Brain microvascular endothelial cell (primary cell): Measurements from ENCODE around the gene PNMA6E.
"Not testable (repeated sequence)": the region's sequence is repeated elsewhere in the genome, so short reads cannot be mapped to it uniquely, and the experiment has no call there.

Source experiments
- DNase-seq: peaks from one replicate; pipeline ENCODE4 v3.0.0-alpha.2; 2020
- H3K27ac ChIP-seq: fragments of 250-450 bp; sonication (Bioruptor Pico); 2 replicates; pipeline ENCODE4 v1.5.1; 2020; ENCODE audit warnings: mild to moderate bottlenecking, moderate library complexity
- H3K27me3 ChIP-seq: fragments of 250-450 bp; sonication (Bioruptor Pico); replicated peaks from 2 replicates; pipeline ENCODE4 v1.5.1; 2020; ENCODE audit warnings: mild to moderate bottlenecking
- H3K36me3 ChIP-seq: fragments of 250-450 bp; sonication (Bioruptor Pico); replicated peaks from 2 replicates; pipeline ENCODE4 v1.5.1; 2020; ENCODE audit warnings: mild to moderate bottlenecking
- H3K4me3 ChIP-seq: 2 replicates; pipeline ENCODE4 v1.5.1; 2011; ENCODE audit warnings: low read depth, mild to moderate bottlenecking, control low read depth, low read length, moderate library complexity
- in situ Hi-C: cut with HindIII; loops from 2 replicates; pipeline ENCODE4 v1.10.0; 2017; ENCODE audit warnings: low sequenced_read_pairs, low pct_ligation_motif_present
- TF ChIP-seq, protein P1 (sequence below): IDR thresholded peaks from 2 replicates; pipeline ENCODE4 v1.5.1; 2011; ENCODE audit warnings: low read depth, mild to moderate bottlenecking, moderate library complexity, low read length, control low read depth, inconsistent platforms; ENCODE audit errors: missing control alignments

PNMA6E gene

DNA sequence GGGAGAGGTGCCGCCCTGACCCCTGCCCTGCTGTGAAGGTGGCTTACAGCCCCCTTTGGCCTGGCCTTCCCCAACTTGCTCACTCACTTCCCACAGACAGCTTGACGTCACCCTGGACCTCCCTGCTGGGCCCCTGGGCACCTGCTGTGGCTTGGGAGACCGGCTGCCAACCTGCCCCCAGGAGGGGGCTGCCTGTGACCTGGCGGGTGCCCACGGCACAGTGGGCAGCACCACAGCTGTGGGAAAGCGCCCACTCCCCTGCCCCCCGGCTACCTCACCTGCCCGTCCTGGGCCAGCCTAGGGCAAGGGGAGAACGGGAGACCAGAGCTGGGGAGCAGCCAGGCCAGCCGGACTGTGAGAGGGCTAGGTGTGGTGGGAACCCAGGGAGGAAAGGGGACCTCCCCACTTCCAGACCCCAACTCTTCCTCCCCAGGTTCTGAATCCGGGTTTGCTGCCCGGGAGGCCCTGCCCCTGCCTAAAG, 7.8 kb upstream of the PNMA6E start:
- peaks cover 3% of the 10 kb centered on the region for H3K27me3 ChIP-seq
- in situ Hi-C loops, result no loop called here
- TF ChIP-seq, protein P1, sequence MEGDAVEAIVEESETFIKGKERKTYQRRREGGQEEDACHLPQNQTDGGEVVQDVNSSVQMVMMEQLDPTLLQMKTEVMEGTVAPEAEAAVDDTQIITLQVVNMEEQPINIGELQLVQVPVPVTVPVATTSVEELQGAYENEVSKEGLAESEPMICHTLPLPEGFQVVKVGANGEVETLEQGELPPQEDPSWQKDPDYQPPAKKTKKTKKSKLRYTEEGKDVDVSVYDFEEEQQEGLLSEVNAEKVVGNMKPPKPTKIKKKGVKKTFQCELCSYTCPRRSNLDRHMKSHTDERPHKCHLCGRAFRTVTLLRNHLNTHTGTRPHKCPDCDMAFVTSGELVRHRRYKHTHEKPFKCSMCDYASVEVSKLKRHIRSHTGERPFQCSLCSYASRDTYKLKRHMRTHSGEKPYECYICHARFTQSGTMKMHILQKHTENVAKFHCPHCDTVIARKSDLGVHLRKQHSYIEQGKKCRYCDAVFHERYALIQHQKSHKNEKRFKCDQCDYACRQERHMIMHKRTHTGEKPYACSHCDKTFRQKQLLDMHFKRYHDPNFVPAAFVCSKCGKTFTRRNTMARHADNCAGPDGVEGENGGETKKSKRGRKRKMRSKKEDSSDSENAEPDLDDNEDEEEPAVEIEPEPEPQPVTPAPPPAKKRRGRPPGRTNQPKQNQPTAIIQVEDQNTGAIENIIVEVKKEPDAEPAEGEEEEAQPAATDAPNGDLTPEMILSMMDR, result no peak
- no peak overlapping the region for H3K27ac ChIP-seq
- no peaks in the 10 kb centered on the region for H3K36me3 ChIP-seq
- H3K4me3 ChIP-seq, result no peak overlapping the region
- DNase-seq, result no peak

DNA sequence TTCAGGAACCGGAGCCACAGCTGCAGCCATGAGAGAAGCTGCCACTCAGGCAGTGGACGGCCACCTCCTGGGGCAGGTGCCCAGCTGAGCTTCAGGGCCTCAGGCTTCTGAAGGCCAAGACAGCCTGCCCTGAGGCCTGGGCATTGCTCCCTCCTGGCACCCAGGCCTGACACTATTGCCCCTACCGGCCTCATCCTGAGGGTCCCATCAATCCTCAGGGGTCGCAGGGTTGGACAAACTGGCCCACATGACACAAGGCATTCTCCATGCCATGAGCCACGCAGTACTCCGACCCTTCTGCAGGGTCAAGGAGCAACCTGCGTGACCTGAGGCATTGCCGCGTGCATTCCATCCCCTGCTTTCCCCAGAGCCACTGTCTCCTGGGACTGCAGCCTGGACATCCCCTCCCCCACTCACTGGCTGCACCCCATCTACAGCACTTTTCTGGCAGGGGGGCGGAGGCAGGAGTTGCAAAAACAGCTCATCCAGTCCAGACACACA, 7.1 kb upstream of the PNMA6E start:
- no peak for DNase-seq
- TF ChIP-seq, protein P1, result no peak
- in situ Hi-C loops, result no loop called here

DNA sequence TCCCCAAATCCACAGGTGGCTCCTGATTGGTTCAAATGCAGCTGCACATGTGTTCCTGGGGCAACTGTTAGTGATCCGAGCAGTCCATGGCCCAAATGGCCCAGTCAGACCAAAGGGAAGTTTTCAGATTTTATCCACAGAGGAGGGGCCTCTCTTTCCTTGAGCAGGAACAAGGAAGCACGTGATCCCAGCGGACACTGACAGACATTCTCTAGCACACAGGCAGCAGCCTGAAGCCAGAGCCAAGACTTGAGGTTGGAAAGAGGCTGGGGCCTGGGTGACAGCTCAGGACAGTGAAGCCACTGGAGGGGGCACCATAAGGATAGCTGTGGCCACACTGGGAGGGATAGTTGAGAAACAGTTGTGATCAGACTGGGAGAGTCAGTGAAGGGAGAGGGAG, 6.6 kb upstream of the PNMA6E start:
- peaks cover 3% of the 10 kb centered on the region for H3K27me3 ChIP-seq
- DNase-seq, result no peak
- H3K36me3 ChIP-seq, result no peaks in the 10 kb centered on the region
- in situ Hi-C loops, result no loop called here
- H3K4me3 ChIP-seq, result no peak overlapping the region
- TF ChIP-seq, protein P1, result no peak
- H3K27ac ChIP-seq, result no peak overlapping the region

More for the DNA sequence above, 7.1 kb upstream of the PNMA6E start:
- Histone ChIP-seq H3K27ac (no peak overlapping the region), H3K36me3 (no peaks in the 10 kb centered on the region), H3K27me3 (peaks cover 3% of the 10 kb centered on the region), H3K4me3 (no peak overlapping the region)

DNA sequence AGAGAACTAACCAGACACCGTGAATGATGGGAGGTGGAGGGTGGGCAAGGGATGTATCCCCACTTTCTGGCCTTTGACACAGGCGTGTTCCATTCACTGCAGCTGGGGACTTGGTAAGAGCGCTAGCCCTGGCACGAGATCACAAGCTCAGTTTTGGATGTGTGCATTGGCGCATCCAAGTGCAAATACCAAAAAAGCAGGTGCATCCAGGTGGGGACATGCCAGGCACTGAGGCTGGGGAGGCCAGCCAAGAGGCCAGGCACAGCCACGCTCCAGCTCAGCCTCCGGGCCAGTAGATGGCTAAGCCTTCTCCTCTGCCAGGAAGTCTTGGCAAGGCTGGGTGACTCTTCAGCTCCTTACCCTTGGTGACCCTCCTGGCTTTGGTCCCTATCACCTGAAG, 5.8 kb upstream of the PNMA6E start:
- DNase-seq, result no peak
- in situ Hi-C loops, result no loop called here
- Histone ChIP-seq H3K27ac (no peak overlapping the region), H3K27me3 (peaks cover 1% of the 10 kb centered on the region), H3K4me3 (no peak overlapping the region), H3K36me3 (no peaks in the 10 kb centered on the region)
- TF ChIP-seq, protein P1, result no peak

DNA sequence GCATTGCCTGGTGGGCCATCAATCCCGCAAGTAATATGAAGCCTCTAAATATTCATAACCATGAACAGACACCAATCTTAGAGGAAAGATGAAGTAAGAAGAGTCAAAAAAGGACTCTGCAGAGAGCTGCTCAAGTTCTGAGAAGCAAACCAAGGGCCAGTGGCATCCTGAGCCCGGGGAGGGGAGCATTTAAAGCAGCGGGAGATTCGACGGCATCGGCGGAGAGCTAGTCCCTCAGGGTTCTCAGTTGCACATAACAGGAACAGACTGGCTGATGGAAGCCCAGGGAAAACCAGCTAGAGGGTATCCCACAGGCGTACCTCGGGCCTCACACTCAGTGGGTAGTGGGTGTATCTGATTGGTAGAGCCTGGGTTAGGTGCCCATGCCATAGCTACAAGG, 4.9 kb upstream of the PNMA6E start:
- Histone ChIP-seq H3K27ac (no peak overlapping the region), H3K4me3 (no peak overlapping the region), H3K27me3 (no peaks in the 10 kb centered on the region), H3K36me3 (no peaks in the 10 kb centered on the region)
- DNase-seq, result no peak
- in situ Hi-C loops, result no loop called here
- TF ChIP-seq, protein P1, result no peak

DNA sequence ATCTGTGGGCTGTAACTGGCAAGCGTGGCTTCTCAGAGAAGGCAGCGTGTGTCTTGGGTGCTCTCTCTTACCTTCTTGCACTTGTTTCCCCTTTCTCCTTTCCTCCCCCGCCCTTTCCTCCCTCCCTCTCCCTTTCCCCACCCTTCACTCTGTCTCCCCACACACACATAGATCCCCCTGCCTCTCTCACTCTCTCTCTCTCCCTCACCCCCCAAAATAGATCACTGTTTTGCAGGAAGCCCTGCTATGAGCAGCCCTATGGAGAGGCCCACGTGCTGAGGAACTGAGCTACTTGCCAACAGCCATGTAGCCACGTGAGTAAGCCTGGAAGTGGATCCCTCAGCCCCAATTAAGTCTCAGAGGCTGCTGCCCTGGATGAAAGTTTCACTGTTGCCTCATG, 4.3 kb upstream of the PNMA6E start:
- H3K27me3 ChIP-seq, result no peaks in the 10 kb centered on the region
- no peak overlapping the region for H3K27ac ChIP-seq
- no peaks in the 10 kb centered on the region for H3K36me3 ChIP-seq
- DNase-seq, result no peak
- in situ Hi-C loops, result no loop called here
- H3K4me3 ChIP-seq, result no peak overlapping the region
- TF ChIP-seq, protein P1, result no peak

DNA sequence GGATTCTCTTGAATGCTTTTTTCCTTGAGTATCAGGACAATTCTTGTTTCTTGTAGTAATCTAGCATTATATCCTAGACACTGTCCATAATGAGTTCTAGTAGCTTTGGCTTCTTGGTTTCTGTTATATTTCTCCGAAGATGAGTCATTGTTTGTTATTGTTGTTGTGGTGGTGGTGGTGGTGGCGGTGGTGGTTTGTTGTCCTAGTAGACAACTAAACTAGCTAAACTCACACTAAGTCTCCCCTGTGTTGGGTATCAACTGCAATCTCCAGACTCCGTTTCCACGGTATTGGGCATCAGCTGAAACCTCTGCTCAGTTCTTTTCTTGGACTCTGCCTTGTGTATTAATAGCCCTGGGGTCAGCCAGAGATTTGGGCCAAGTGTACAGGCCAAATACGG, 3.2 kb upstream of the PNMA6E start:
- H3K27me3 ChIP-seq, H3K27ac ChIP-seq, H3K36me3 ChIP-seq, H3K4me3 ChIP-seq, in situ Hi-C loops, DNase-seq: not testable (repeated sequence)
